Karpas-422 (cell line): ENCODE measurements around the gene SOCS4. TPM values are rescaled to one million over a fixed set of nuclear protein-coding genes. Genes with fewer than 3 reads are reported as not detected.

ENCODE experiments used
- DNase-seq: peaks from one replicate; pipeline ENCODE4 v3.0.0-alpha.2; 2015
- H2AFZ ChIP-seq: fragments of 200-600 bp; sonication (generic); 2 replicates; pipeline ENCODE4 v1.6.1; 2014; ENCODE audit warnings: antibody characterized with exemption, low read length, mixed read lengths
- H3K27ac ChIP-seq: fragments of 200-600 bp; sonication (generic); 2 replicates; pipeline ENCODE4 v1.5.1; 2014; ENCODE audit warnings: mild to moderate bottlenecking, low read length, moderate library complexity
- H3K27me3 ChIP-seq: fragments of 200-600 bp; sonication (generic); 2 replicates; pipeline ENCODE4 v1.6.1; 2014; ENCODE audit warnings: low read length, mixed read lengths
- H3K36me3 ChIP-seq: fragments of 200-600 bp; sonication (generic); 2 replicates; pipeline ENCODE4 v1.6.1; 2014; ENCODE audit warnings: low read length, mixed read lengths; ENCODE audit not compliant: insufficient read depth
- H3K4me1 ChIP-seq: fragments of 200-600 bp; sonication (generic); 2 replicates; pipeline ENCODE4 v1.6.1; 2014; ENCODE audit warnings: mild to moderate bottlenecking, low read length, mixed read lengths
- H3K4me2 ChIP-seq: fragments of 200-600 bp; sonication (generic); 2 replicates; pipeline ENCODE4 v1.6.1; 2014; ENCODE audit warnings: low read length, low read depth, mild to moderate bottlenecking; ENCODE audit not compliant: poor library complexity, severe bottlenecking
- H3K4me3 ChIP-seq: fragments of 200-600 bp; sonication (generic); 2 replicates; pipeline ENCODE4 v1.5.1; 2014; ENCODE audit warnings: mild to moderate bottlenecking, antibody characterized with exemption, low read length, mixed read lengths
- H3K79me2 ChIP-seq: fragments of 200-600 bp; sonication (generic); 2 replicates; pipeline ENCODE4 v1.6.1; 2014; ENCODE audit warnings: mild to moderate bottlenecking, low read length, mixed read lengths
- H3K9ac ChIP-seq: fragments of 200-600 bp; sonication (generic); 2 replicates; pipeline ENCODE4 v1.6.0; 2014; ENCODE audit warnings: low read length
- H3K9me2 ChIP-seq: fragments of 200-600 bp; sonication (generic), shearing (Covaris generic); replicated peaks from 2 replicates; pipeline ENCODE4 v1.6.0; 2014; ENCODE audit warnings: mild to moderate bottlenecking, low read length, moderate library complexity; ENCODE audit not compliant: insufficient read depth
- H3K9me3 ChIP-seq: fragments of 300-700, 200-600 bp; sonication (generic); 2 replicates; pipeline ENCODE4 v1.6.1; 2014; ENCODE audit warnings: low read length, mixed read lengths
- H4K20me1 ChIP-seq: fragments of 200-600 bp; sonication (generic); 2 replicates; pipeline ENCODE4 v1.6.1; 2014; ENCODE audit warnings: mild to moderate bottlenecking, antibody characterized with exemption, low read length, low read depth; ENCODE audit not compliant: insufficient read depth
- total RNA-seq: library from RNA; depleted of rRNA; stranded (reverse); fragments of >200 nt; shearing (Covaris generic); gene quantifications from 2 replicates; pipeline ENCODE4 v1.2.3, GENCODE V29; 2014; ENCODE audit warnings: low replicate concordance

Gene SOCS4
- total RNA-seq, 1 experiment from 2014 or later: 50.3 TPM

GRCh38 chr14:55038708-55039107, 11.7 kb downstream of the SOCS4 start:
- Histone ChIP-seq H3K4me2 (peak overlapping the region; percentile 49), H3K4me1 (peaks cover 18% of the 10 kb centered on the region), H3K79me2 (peaks cover 93% of the 10 kb centered on the region), H2AFZ (no peak overlapping the region), H3K36me3 (peaks cover 79% of the 10 kb centered on the region), H3K9me3 (no peaks in the 10 kb centered on the region; the same call in 1 of the 2 replicates), H3K27ac (peak overlapping the region; percentile 83), H3K9ac (peak overlapping the region; percentile 29), H3K27me3 (no peaks in the 10 kb centered on the region), H4K20me1 (peaks cover 10% of the 10 kb centered on the region; the same call in 1 of the 2 replicates), H3K9me2 (no peaks in the 10 kb centered on the region), H3K4me3 (no peak overlapping the region)
- DNase-seq: no peak

GRCh38 chr14:55043528-55043927, 16.5 kb downstream of the SOCS4 start:
- Histone ChIP-seq H3K36me3 (peaks cover 38% of the 10 kb centered on the region), H2AFZ (no peak overlapping the region), H3K27me3 (no peaks in the 10 kb centered on the region), H3K79me2 (peaks cover 65% of the 10 kb centered on the region), H3K9ac (no peak overlapping the region), H3K9me3 (no peaks in the 10 kb centered on the region), H3K4me2 (no peak overlapping the region), H3K9me2 (no peaks in the 10 kb centered on the region), H3K4me3 (no peak overlapping the region), H4K20me1 (peaks cover 6% of the 10 kb centered on the region; the same call in 1 of the 2 replicates), H3K27ac (no peak overlapping the region), H3K4me1 (peaks cover 7% of the 10 kb centered on the region)
- DNase-seq: no peak

GRCh38 chr14:55045087-55045486, 18.1 kb downstream of the SOCS4 start:
- Histone ChIP-seq H3K79me2 (peaks cover 49% of the 10 kb centered on the region), H3K4me1 (peaks cover 2% of the 10 kb centered on the region; the same call in 1 of the 2 replicates), H3K9me3 (no peaks in the 10 kb centered on the region), H3K9ac (no peak overlapping the region), H3K27ac (peak overlapping the region; percentile 3), H4K20me1 (no peaks in the 10 kb centered on the region), H3K4me2 (no peak overlapping the region), H3K9me2 (no peaks in the 10 kb centered on the region), H3K27me3 (no peaks in the 10 kb centered on the region), H3K36me3 (peaks cover 25% of the 10 kb centered on the region), H2AFZ (no peak overlapping the region), H3K4me3 (no peak overlapping the region)
- DNase-seq: no peak

GRCh38 chr14:55047301-55048053, 20.4 kb downstream of the SOCS4 start:
- no peaks in the 10 kb centered on the region for H3K27me3 ChIP-seq
- H3K4me2 ChIP-seq: no peak overlapping the region
- H2AFZ ChIP-seq: no peak overlapping the region
- peaks cover 11% of the 10 kb centered on the region for H3K4me1 ChIP-seq
- H3K79me2 ChIP-seq: peaks cover 39% of the 10 kb centered on the region
- no peak overlapping the region for H3K9ac ChIP-seq
- peaks cover 20% of the 10 kb centered on the region for H3K36me3 ChIP-seq
- H3K9me3 ChIP-seq: no peaks in the 10 kb centered on the region
- H4K20me1 ChIP-seq: peaks cover 5% of the 10 kb centered on the region
- no peak for DNase-seq
- 0 out of 2 replicates have a peak overlapping the region, but pooled peaks have one; percentile 1 for H3K27ac ChIP-seq
- H3K9me2 ChIP-seq: no peaks in the 10 kb centered on the region
- H3K4me3 ChIP-seq: no peak overlapping the region

GRCh38 chr14:55048900-55049436, 21.9 kb downstream of the SOCS4 start:
- H3K4me1 ChIP-seq: peaks cover 24% of the 10 kb centered on the region
- peaks cover 19% of the 10 kb centered on the region for H4K20me1 ChIP-seq
- no peak overlapping the region for H2AFZ ChIP-seq
- no peak for DNase-seq
- peaks cover 40% of the 10 kb centered on the region for H3K79me2 ChIP-seq
- H3K4me3 ChIP-seq: no peak overlapping the region
- peaks cover 21% of the 10 kb centered on the region for H3K36me3 ChIP-seq
- H3K9me3 ChIP-seq: no peaks in the 10 kb centered on the region
- H3K4me2 ChIP-seq: no peak overlapping the region
- H3K27ac ChIP-seq: peak overlapping the region; percentile 18
- H3K9ac ChIP-seq: no peak overlapping the region
- H3K9me2 ChIP-seq: no peaks in the 10 kb centered on the region
- H3K27me3 ChIP-seq: no peaks in the 10 kb centered on the region

- peaks cover 24% of the 10 kb centered on the region for H3K4me1 ChIP-seq
- H3K27ac ChIP-seq: peak overlapping the region; percentile 84
- H3K4me3 ChIP-seq: peak overlapping the region; percentile 92
- peak overlapping the region; percentile 91 for H3K4me2 ChIP-seq
- no peak for DNase-seq
- peak overlapping the region; percentile 95 for H3K9ac ChIP-seq
- H3K9me2 ChIP-seq: no peaks in the 10 kb centered on the region
- H4K20me1 ChIP-seq: peaks cover 37% of the 10 kb centered on the region
- peak overlapping the region; percentile 93 for H2AFZ ChIP-seq
- H3K9me3 ChIP-seq: no peaks in the 10 kb centered on the region
- peaks cover 49% of the 10 kb centered on the region for H3K79me2 ChIP-seq
- peaks cover 33% of the 10 kb centered on the region for H3K36me3 ChIP-seq
- H3K27me3 ChIP-seq: no peaks in the 10 kb centered on the region
These were observed 24.1 kb downstream of the SOCS4 start for GRCh38 chr14:55051165-55051422.

GRCh38 chr14:55051423-55052268, 24.6 kb downstream of the SOCS4 start, which contains the start of gene MAPK1IP1L:
MAPK1IP1L (plus strand) TSS chr14:55051647; CDS start chr14:55061684, 10,037 bp downstream.
- peak; percentile 97 for DNase-seq
- peaks cover 42% of the 10 kb centered on the region for H4K20me1 ChIP-seq
- peaks cover 36% of the 10 kb centered on the region for H3K36me3 ChIP-seq
- peaks cover 24% of the 10 kb centered on the region for H3K4me1 ChIP-seq
- no peaks in the 10 kb centered on the region for H3K9me3 ChIP-seq
- H3K27me3 ChIP-seq: no peaks in the 10 kb centered on the region
- no peaks in the 10 kb centered on the region for H3K9me2 ChIP-seq
- peaks cover 54% of the 10 kb centered on the region for H3K79me2 ChIP-seq
- peak within 1 kb of the TSS; percentile 93 for H2AFZ ChIP-seq
- peak within 1 kb of the TSS; percentile 95 for H3K9ac ChIP-seq
- peak within 1 kb of the TSS; percentile 84 for H3K27ac ChIP-seq
- H3K4me3 ChIP-seq: peak within 1 kb of the TSS; percentile 92
- peak within 1 kb of the TSS; percentile 91 for H3K4me2 ChIP-seq
